ENCODE data around the gene XYLT1.
"Not testable (repeated sequence)": the region's sequence is repeated elsewhere in the genome, so short reads cannot be mapped to it uniquely, and the experiment has no call there.

XYLT1 gene

GRCh38 chr16:17307504-17307903 lies 163.3 kb downstream of the XYLT1 start:
- no peak overlapping the region for H3K4me3 ChIP-seq (replicated peaks; ENCODE audit: low read depth, low read length)
- DNase-seq (ENCODE audit: extremely low read depth, low read depth) = no peak
- TF ChIP-seq CTCF (IDR thresholded peaks at IDR 0.05; ENCODE audit: low read depth, low read length, missing control alignments) = no peak

- no peak overlapping the region for H3K4me3 ChIP-seq (replicated peaks; ENCODE audit: low read depth, low read length)
- DNase-seq (ENCODE audit: extremely low read depth, low read depth) = no peak
- TF ChIP-seq CTCF (IDR thresholded peaks at IDR 0.05; ENCODE audit: low read depth, low read length, missing control alignments) = no peak
Measured at GRCh38 chr16:17306745-17307144, 164.0 kb downstream of the XYLT1 start.

GRCh38 chr16:17306211-17306610 lies 164.5 kb downstream of the XYLT1 start:
- not testable (repeated sequence) for DNase-seq (ENCODE audit: extremely low read depth, low read depth)

GRCh38 chr16:17305694-17306093 lies 165.1 kb downstream of the XYLT1 start:
- no peak for DNase-seq (ENCODE audit: extremely low read depth, low read depth)
- no peak for TF ChIP-seq CTCF (IDR thresholded peaks at IDR 0.05; ENCODE audit: low read depth, low read length, missing control alignments)
- no peak overlapping the region for H3K4me3 ChIP-seq (replicated peaks; ENCODE audit: low read depth, low read length)

More at GRCh38 chr16:17306211-17306610, 164.5 kb downstream of the XYLT1 start:
- not testable (repeated sequence) for H3K4me3 ChIP-seq (replicated peaks; ENCODE audit: low read depth, low read length)

GRCh38 chr16:17304491-17305119 lies 166.2 kb downstream of the XYLT1 start:
- H3K4me3 ChIP-seq (replicated peaks; ENCODE audit: low read depth, low read length) = no peak overlapping the region
- no peak for DNase-seq (ENCODE audit: extremely low read depth, low read depth)
- TF ChIP-seq CTCF (IDR thresholded peaks at IDR 0.05; ENCODE audit: low read depth, low read length, missing control alignments) = no peak

GRCh38 chr16:17304106-17304490 lies 166.7 kb downstream of the XYLT1 start:
- no peak overlapping the region for H3K4me3 ChIP-seq (replicated peaks; ENCODE audit: low read depth, low read length)
- no peak for DNase-seq (ENCODE audit: extremely low read depth, low read depth)
- TF ChIP-seq CTCF (IDR thresholded peaks at IDR 0.05; ENCODE audit: low read depth, low read length, missing control alignments) = no peak

- H3K4me3 ChIP-seq (replicated peaks; ENCODE audit: low read depth, low read length) = no peak overlapping the region
- DNase-seq (ENCODE audit: extremely low read depth, low read depth) = no peak
- TF ChIP-seq CTCF (IDR thresholded peaks at IDR 0.05; ENCODE audit: low read depth, low read length, missing control alignments) = no peak
Measured at GRCh38 chr16:17303101-17303500, 167.7 kb downstream of the XYLT1 start.
